ENCODE data around the gene UNC93B1. TPM values are rescaled to one million over a fixed set of nuclear protein-coding genes. Genes with fewer than 3 reads are reported as not detected.
A peak's percentile ranks its signal among the peaks of the same experiment; 100 is the strongest.

The UNC93B1 gene
- total RNA-seq, 1 experiment from 2014 or later = 26.5 TPM

DNA sequence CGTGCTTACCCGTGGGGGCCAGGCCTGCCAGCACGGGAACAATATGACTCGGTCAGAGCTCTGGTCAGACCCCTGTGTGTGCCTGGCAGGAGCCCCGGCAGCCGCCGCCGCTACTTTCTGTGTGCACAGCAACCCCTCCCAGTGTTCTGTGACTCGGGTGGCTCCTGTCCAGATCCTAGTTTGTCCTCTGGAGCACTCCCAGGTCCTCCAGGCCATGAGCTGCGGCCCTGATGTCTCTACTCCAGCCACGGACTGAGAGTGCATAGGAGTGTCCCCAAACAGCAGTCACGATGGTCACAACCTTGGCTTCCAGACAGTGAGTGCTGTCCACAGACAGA is 29.8 kb upstream of the UNC93B1 start:
- Mint-ChIP-seq H3K27me3 (ENCODE audit: insufficient read depth, unreplicated experiment) (no peaks in the 10 kb centered on the region), H3K9me3 (ENCODE audit: unreplicated experiment) (no peaks in the 10 kb centered on the region), H3K4me3 (ENCODE audit: unreplicated experiment) (no peak overlapping the region), H3K4me1 (ENCODE audit: low read depth, unreplicated experiment) (peaks cover 25% of the 10 kb centered on the region), H3K27ac (ENCODE audit: unreplicated experiment) (no peak overlapping the region), H3K36me3 (ENCODE audit: insufficient read depth, unreplicated experiment) (peaks cover 56% of the 10 kb centered on the region)
- Histone ChIP-seq H3K27me3 (replicated peaks; ENCODE audit: control insufficient read depth, insufficient read depth, low read length) (no peaks in the 10 kb centered on the region), H3K9me3 (no peaks in the 10 kb centered on the region), H3K4me3 (ENCODE audit: low read depth, low read length) (no peak overlapping the region), H3K36me3 (ENCODE audit: control insufficient read depth, insufficient read depth, low read length) (peaks cover 4% of the 10 kb centered on the region), H3K4me1 (peaks cover 26% of the 10 kb centered on the region)
- intact Hi-C loops (cut with micrococcal nuclease; ENCODE audit: unreplicated experiment) = loop anchor here (5.0 kb wide), 1 partner anchor 89 kb away; the partner anchor contains the start of gene CHKA
- POLR2A ChIA-PET = no interaction called here
- no TSS peak for BruUV-seq (replicated peaks)
- TF ChIP-seq, protein P1, sequence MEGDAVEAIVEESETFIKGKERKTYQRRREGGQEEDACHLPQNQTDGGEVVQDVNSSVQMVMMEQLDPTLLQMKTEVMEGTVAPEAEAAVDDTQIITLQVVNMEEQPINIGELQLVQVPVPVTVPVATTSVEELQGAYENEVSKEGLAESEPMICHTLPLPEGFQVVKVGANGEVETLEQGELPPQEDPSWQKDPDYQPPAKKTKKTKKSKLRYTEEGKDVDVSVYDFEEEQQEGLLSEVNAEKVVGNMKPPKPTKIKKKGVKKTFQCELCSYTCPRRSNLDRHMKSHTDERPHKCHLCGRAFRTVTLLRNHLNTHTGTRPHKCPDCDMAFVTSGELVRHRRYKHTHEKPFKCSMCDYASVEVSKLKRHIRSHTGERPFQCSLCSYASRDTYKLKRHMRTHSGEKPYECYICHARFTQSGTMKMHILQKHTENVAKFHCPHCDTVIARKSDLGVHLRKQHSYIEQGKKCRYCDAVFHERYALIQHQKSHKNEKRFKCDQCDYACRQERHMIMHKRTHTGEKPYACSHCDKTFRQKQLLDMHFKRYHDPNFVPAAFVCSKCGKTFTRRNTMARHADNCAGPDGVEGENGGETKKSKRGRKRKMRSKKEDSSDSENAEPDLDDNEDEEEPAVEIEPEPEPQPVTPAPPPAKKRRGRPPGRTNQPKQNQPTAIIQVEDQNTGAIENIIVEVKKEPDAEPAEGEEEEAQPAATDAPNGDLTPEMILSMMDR (IDR thresholded peaks at IDR 0.05; ENCODE audit: insufficient read depth in 1 of 2, low read depth in 1 of 2, low read length in 1 of 2, severe bottlenecking in 1 of 2, unreplicated experiment in 1 of 2) = no peak
- CTCF ChIA-PET = interaction anchor here (0.6 kb wide), 1 partner anchor 71 kb away, joined by 3 read pairs; no protein-coding TSS in a partner anchor
- no peak for DNase-seq

DNA sequence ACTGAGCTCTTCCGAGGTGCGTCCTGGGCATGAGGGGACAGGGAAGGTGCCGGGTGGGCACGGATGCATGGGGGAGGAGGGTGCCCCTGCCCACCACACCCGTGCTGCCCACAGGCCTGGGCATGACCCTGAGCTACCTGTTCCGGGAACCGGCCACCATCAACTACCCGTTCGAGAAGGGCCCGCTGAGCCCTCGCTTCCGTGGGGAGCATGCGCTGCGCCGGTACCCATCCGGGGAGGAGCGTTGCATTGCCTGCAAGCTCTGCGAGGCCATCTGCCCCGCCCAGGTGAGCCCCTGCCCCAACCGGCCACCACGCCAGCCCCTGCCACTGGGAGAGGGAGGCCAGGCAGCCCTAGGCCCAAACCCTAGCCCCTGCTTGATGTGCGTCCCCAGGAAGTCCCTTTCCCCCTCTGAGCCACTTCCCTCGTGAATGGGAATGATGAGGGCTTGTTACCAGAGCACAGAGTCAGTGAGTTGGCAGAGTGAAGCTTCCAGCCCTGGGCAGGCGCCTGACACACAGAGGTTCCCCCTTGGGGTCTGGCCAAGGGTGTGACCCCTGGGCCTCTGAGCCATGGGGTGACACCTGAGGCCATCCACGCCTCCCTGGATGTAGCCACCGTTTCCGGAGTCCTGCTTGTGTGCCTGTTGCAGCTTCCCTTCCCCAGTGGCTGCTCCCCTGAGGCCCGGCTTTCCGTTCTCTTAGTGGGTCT is 29.3 kb upstream of the UNC93B1 start:
- no peaks in the 10 kb centered on the region for H3K27me3 Mint-ChIP-seq (ENCODE audit: insufficient read depth, unreplicated experiment)
- Histone ChIP-seq H3K27me3 (replicated peaks; ENCODE audit: control insufficient read depth, insufficient read depth, low read length) (no peaks in the 10 kb centered on the region), H3K4me3 (ENCODE audit: low read depth, low read length) (no peak overlapping the region), H3K36me3 (ENCODE audit: control insufficient read depth, insufficient read depth, low read length) (peaks cover 4% of the 10 kb centered on the region), H3K4me1 (peaks cover 21% of the 10 kb centered on the region), H3K9me3 (no peaks in the 10 kb centered on the region)
- peaks cover 25% of the 10 kb centered on the region for H3K4me1 Mint-ChIP-seq (ENCODE audit: low read depth, unreplicated experiment)
- DNase-seq = no peak
- no peak overlapping the region for H3K27ac Mint-ChIP-seq (ENCODE audit: unreplicated experiment)
- intact Hi-C loops (cut with micrococcal nuclease; ENCODE audit: unreplicated experiment) = loop anchor here (5.0 kb wide), 1 partner anchor 89 kb away; the partner anchor contains the start of gene CHKA
- TF ChIP-seq, protein P1 (IDR thresholded peaks at IDR 0.05; ENCODE audit: insufficient read depth in 1 of 2, low read depth in 1 of 2, low read length in 1 of 2, severe bottlenecking in 1 of 2, unreplicated experiment in 1 of 2) = no peak
- H3K36me3 Mint-ChIP-seq (ENCODE audit: insufficient read depth, unreplicated experiment) = peaks cover 51% of the 10 kb centered on the region
- POLR2A ChIA-PET = no interaction called here
- H3K4me3 Mint-ChIP-seq (ENCODE audit: unreplicated experiment) = no peak overlapping the region
- BruUV-seq (replicated peaks) = no TSS peak
- H3K9me3 Mint-ChIP-seq (ENCODE audit: unreplicated experiment) = no peaks in the 10 kb centered on the region
- CTCF ChIA-PET = interaction anchor here (0.5 to 0.6 kb wide), 2 partner anchors 71 to 265 kb away, joined by 3 to 4 read pairs; no protein-coding TSS in a partner anchor

DNA sequence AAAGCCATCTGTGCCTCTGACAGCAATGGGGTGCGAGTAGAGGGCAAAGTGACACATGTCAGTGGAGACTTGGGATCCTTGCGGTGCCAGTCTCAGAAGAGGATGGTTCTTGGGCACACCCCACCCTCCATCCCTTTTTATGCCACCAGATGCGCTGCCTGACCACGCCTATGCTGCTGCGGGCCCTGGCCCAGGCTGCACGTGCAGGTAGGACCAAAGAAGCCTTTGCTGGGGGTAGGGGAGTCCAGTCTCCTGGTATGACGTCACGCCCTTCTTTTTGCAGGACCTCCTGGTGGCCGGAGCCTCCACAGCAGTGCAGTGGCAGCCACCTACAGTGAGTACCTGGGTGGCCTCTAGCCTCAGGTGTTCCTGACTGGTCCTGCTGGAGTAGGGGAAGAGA is 28.1 kb upstream of the UNC93B1 start:
- Mint-ChIP-seq H3K4me3 (ENCODE audit: unreplicated experiment) (peak overlapping the region; percentile 85), H3K9me3 (ENCODE audit: unreplicated experiment) (no peaks in the 10 kb centered on the region), H3K27ac (ENCODE audit: unreplicated experiment) (peak overlapping the region; percentile 90), H3K4me1 (ENCODE audit: low read depth, unreplicated experiment) (peaks cover 13% of the 10 kb centered on the region), H3K27me3 (ENCODE audit: insufficient read depth, unreplicated experiment) (no peaks in the 10 kb centered on the region), H3K36me3 (ENCODE audit: insufficient read depth, unreplicated experiment) (peaks cover 40% of the 10 kb centered on the region)
- Histone ChIP-seq H3K9me3 (no peaks in the 10 kb centered on the region), H3K4me3 (ENCODE audit: low read depth, low read length) (no peak overlapping the region), H3K36me3 (ENCODE audit: control insufficient read depth, insufficient read depth, low read length) (peaks cover 4% of the 10 kb centered on the region), H3K4me1 (peaks cover 13% of the 10 kb centered on the region), H3K27me3 (replicated peaks; ENCODE audit: control insufficient read depth, insufficient read depth, low read length) (no peaks in the 10 kb centered on the region)
- CTCF ChIA-PET = no interaction called here
- POLR2A ChIA-PET = no interaction called here
- no TSS peak for BruUV-seq (replicated peaks)
- intact Hi-C loops (cut with micrococcal nuclease; ENCODE audit: unreplicated experiment) = loop anchor here (5.0 kb wide), 1 partner anchor 90 kb away; the partner anchor contains the start of gene CHKA
- TF ChIP-seq, protein P1 (IDR thresholded peaks at IDR 0.05; ENCODE audit: insufficient read depth in 1 of 2, low read depth in 1 of 2, low read length in 1 of 2, severe bottlenecking in 1 of 2, unreplicated experiment in 1 of 2) = no peak
- no peak for DNase-seq

Measured in Caco-2 (cell line).